NB4 (cell line): Measurements from ENCODE around the gene GAST.

Experiments
- CTCF ChIP-seq: IDR thresholded peaks from one replicate; pipeline ENCODE4 v1.5.1; 2012; ENCODE audit warnings: low read depth, low read length
- MAX ChIP-seq: IDR thresholded peaks from 2 replicates; pipeline ENCODE4 v1.6.1; 2011; ENCODE audit warnings: low read depth, low read length
- POLR2A ChIP-seq: IDR thresholded peaks from 2 replicates; pipeline ENCODE4 v1.6.1; 2011; ENCODE audit warnings: mild to moderate bottlenecking; ENCODE audit not compliant: insufficient read length; ENCODE audit errors: extremely low read depth

- TF ChIP-seq CTCF: no peak
- TF ChIP-seq POLR2A: no peak
- no peak for TF ChIP-seq MAX
Measured at GRCh38 chr17:41663451-41664171, 48.5 kb upstream of the GAST start.
